SK-N-SH (cell line): ENCODE results near the gene USP46. TPM values are rescaled to one million over a fixed set of nuclear protein-coding genes. Genes with fewer than 3 reads are reported as not detected.

Experiments
- CTCF ChIA-PET: fragments of 300-600, 350-600 bp; formaldehyde crosslinking; extraction: SDS; loops from one replicate; lab custom pipeline; 2021; lab: Yijun Ruan, JAX
- POLR2A ChIA-PET: fragments of 350-600 bp; sonication (Branson Sonifier 250); formaldehyde crosslinking; extraction: SDS; loops from one replicate; lab custom pipeline; 2020; ENCODE audit warnings: antibody characterized with exemption, inconsistent platforms; lab: Yijun Ruan, JAX
- DNase-seq: peaks from one replicate; pipeline ENCODE4 v3.0.0; 2012
- H2AFZ ChIP-seq: fragments of 200-600 bp; sonication (generic); 2 replicates; pipeline ENCODE4 v1.8.1; 2016; ENCODE audit warnings: antibody characterized with exemption, mild to moderate bottlenecking, low read depth
- H3F3A ChIP-seq: fragments of 200-600 bp; sonication (generic); replicated peaks from 2 replicates; pipeline ENCODE3; 2016; ENCODE audit warnings: antibody characterized with exemption, mild to moderate bottlenecking; ENCODE audit not compliant: insufficient read depth
- H3K27ac ChIP-seq, 2 experiments: fragments of 200-500 bp in 1 of 2; fragments of 200-600 bp in 1 of 2; sonication (Bioruptor generic) in 1 of 2; sonication (generic), shearing (Covaris generic) in 1 of 2; 2 replicates each; pipeline versions ENCODE4 v1.5.1 to v1.6.1; 2014 to 2016; ENCODE audit warnings: low read depth in 2 of 2, inconsistent platforms in 1 of 2, low read length in 1 of 2, mild to moderate bottlenecking in 1 of 2, mixed read lengths in 1 of 2
- H3K27me3 ChIP-seq: fragments of 200-600 bp; sonication (generic), shearing (Covaris generic); 2 replicates; pipeline ENCODE4 v1.6.1; 2016; ENCODE audit warnings: mixed run types; ENCODE audit not compliant: insufficient read depth
- H3K36me3 ChIP-seq, 2 experiments: fragments of 200-500 bp in 1 of 2; fragments of 200-600 bp in 1 of 2; sonication (Bioruptor generic) in 1 of 2; sonication (generic) in 1 of 2; replicated peaks in 1 of 2; 2 replicates each; pipeline versions ENCODE3 to v1.5.1; 2014 to 2016; ENCODE audit warnings: low read length in 1 of 2, mild to moderate bottlenecking in 1 of 2; ENCODE audit not compliant: insufficient read depth in 2 of 2, control insufficient read depth in 1 of 2
- H3K4me1 ChIP-seq, 2 experiments: fragments of 200-500 bp in 1 of 2; fragments of 200-600 bp in 1 of 2; sonication (Bioruptor generic) in 1 of 2; sonication (generic), shearing (Covaris generic) in 1 of 2; 2 replicates each; pipeline versions ENCODE4 v1.5.1 to v1.6.1; 2014 to 2016; ENCODE audit warnings: low read depth in 1 of 2, low read length in 1 of 2, mixed run types in 1 of 2; ENCODE audit not compliant: insufficient read depth in 2 of 2, control insufficient read depth in 1 of 2
- H3K4me2 ChIP-seq: fragments of 200-600 bp; sonication (generic), shearing (Covaris generic); 2 replicates; pipeline ENCODE4 v1.6.1; 2017; ENCODE audit warnings: mixed run types
- H3K4me3 ChIP-seq, 2 experiments: fragments of 200-500 bp in 1 of 2; fragments of 200-600 bp in 1 of 2; sonication (Bioruptor generic) in 1 of 2; sonication (generic), shearing (Covaris generic) in 1 of 2; 2 replicates each; pipeline versions ENCODE4 v1.5.1 to v1.8.1; 2014 to 2016; ENCODE audit warnings: low read depth in 2 of 2, inconsistent platforms in 1 of 2, low read length in 1 of 2, mild to moderate bottlenecking in 1 of 2, mixed read lengths in 1 of 2, moderate library complexity in 1 of 2
- H3K79me2 ChIP-seq: fragments of 200-600 bp; sonication (generic); 2 replicates; pipeline ENCODE4 v1.8.1; 2017; ENCODE audit warnings: mild to moderate bottlenecking; ENCODE audit not compliant: insufficient read depth
- H3K9ac ChIP-seq: fragments of 200-600 bp; sonication (generic); 2 replicates; pipeline ENCODE4 v1.6.1; 2017; ENCODE audit warnings: mixed run types
- H3K9me2 ChIP-seq: fragments of 200-600 bp; sonication (generic); 2 replicates; pipeline ENCODE4 v1.6.1; 2017; ENCODE audit warnings: mixed run types
- H3K9me3 ChIP-seq: fragments of 200-600 bp; sonication (generic); 2 replicates; pipeline ENCODE4 v1.6.1; 2017; ENCODE audit warnings: mixed run types, mild to moderate bottlenecking, moderate library complexity
- H4K20me1 ChIP-seq: fragments of 200-600 bp; sonication (generic); 2 replicates; pipeline ENCODE4 v1.6.1; 2017; ENCODE audit warnings: mild to moderate bottlenecking, mixed run types; ENCODE audit not compliant: insufficient read depth
- ELF1 ChIP-seq: IDR thresholded peaks from 2 replicates; pipeline ENCODE4 v1.4.0; 2012
- EZH2phosphoT487 ChIP-seq: fragments of 200-600 bp; sonication (generic); IDR thresholded peaks from 2 replicates; pipeline ENCODE4 v1.6.1; 2017; ENCODE audit warnings: low read depth, mixed run types, mild to moderate bottlenecking, antibody characterized with exemption, moderate library complexity, borderline replicate concordance
- GABPA ChIP-seq: IDR thresholded peaks from 2 replicates; pipeline ENCODE4 v1.4.0; 2012; ENCODE audit warnings: low read depth, mild to moderate bottlenecking
- IRF3 ChIP-seq: fragments of 150-350 bp; IDR thresholded peaks from 2 replicates; pipeline ENCODE4 v1.6.1; 2016; ENCODE audit warnings: mild to moderate bottlenecking, low read depth, low read length
- MEF2A ChIP-seq: IDR thresholded peaks from 2 replicates; pipeline ENCODE4 v1.4.0; 2012; ENCODE audit warnings: low read depth, borderline replicate concordance
- NFIC ChIP-seq: IDR thresholded peaks from 2 replicates; pipeline ENCODE4 v1.4.0; 2012; ENCODE audit warnings: borderline replicate concordance
- POLR2AphosphoS5 ChIP-seq: IDR thresholded peaks from 2 replicates; pipeline ENCODE4 v1.6.1; 2012; ENCODE audit warnings: low read depth, low read length
- RAD21 ChIP-seq: IDR thresholded peaks from 2 replicates; pipeline ENCODE4 v1.6.1; 2012; ENCODE audit warnings: mild to moderate bottlenecking, low read length
- RFX5 ChIP-seq: IDR thresholded peaks from 2 replicates; pipeline ENCODE4 v1.6.1; 2012; ENCODE audit warnings: mild to moderate bottlenecking, improper control_type of control experiment, low read length
- SIN3A ChIP-seq: IDR thresholded peaks from 2 replicates; pipeline ENCODE4 v1.6.1; 2012; ENCODE audit warnings: low read depth, mild to moderate bottlenecking, low read length, moderate library complexity, borderline replicate concordance
- SMC3 ChIP-seq: IDR thresholded peaks from 2 replicates; pipeline ENCODE4 v1.6.1; 2012; ENCODE audit warnings: low read depth, low read length, improper control_type of control experiment
- TAF1 ChIP-seq: IDR thresholded peaks from 2 replicates; pipeline ENCODE4 v1.6.1; 2012; ENCODE audit warnings: low read depth, mild to moderate bottlenecking, low read length, moderate library complexity, borderline replicate concordance
- YY1 ChIP-seq: IDR thresholded peaks from 2 replicates; pipeline ENCODE4 v1.4.0; 2012; ENCODE audit warnings: low read depth, mild to moderate bottlenecking
- ZBTB33 ChIP-seq: IDR thresholded peaks from 2 replicates; pipeline ENCODE4 v1.4.0; 2012; ENCODE audit warnings: low read depth, borderline replicate concordance
- WGBS: methylation state at CpG from one replicate; pipeline ENCODE4 v1.1.6; 2017; ENCODE audit warnings: low lambda C conversion rate; 5-methylcytosine and 5-hydroxymethylcytosine counted together
- polyA plus RNA-seq, 3 experiments: library from polyadenylated mRNA; depleted of rRNA; stranded (reverse); fragments of >200 nt; gene quantifications; 2 replicates each; pipeline ENCODE4 v1.2.3, GENCODE V29; 2012
- TF ChIP-seq, protein P1 (sequence below): IDR thresholded peaks from 2 replicates; pipeline ENCODE4; 2012
- TF ChIP-seq, protein P2 (sequence below): fragments of 200-600 bp; sonication (generic); IDR thresholded peaks from 2 replicates; pipeline ENCODE4 v1.6.1; 2017; ENCODE audit warnings: antibody characterized with exemption, mild to moderate bottlenecking, moderate library complexity
- TF ChIP-seq, protein P3 (sequence below): IDR thresholded peaks from 2 replicates; pipeline ENCODE4 v1.4.0; 2012; ENCODE audit warnings: low read depth, borderline replicate concordance

The USP46 gene
- polyA plus RNA-seq, 1 of the 3 experiments (the other 2 are of a cell fraction) = 4.5 TPM

DNA sequence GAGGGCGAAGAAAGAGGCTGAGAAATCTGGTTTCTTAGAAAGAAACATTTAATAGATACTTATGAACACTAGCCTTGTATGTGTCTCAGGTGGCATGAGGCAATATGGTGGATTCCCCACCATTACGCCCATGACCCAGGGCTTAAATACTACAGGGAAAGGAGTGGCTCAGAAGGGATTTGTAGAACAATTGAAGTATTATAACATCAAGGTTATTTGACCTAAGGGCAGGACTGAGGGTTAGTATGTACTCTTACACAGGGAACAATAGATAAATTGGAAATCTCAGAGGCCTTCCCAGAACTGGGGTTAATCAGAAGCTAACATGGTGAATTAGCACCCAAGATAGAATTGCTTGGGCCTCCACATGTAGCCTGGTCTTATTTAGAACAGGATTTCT, 11.0 kb upstream of the USP46 start:
- TF ChIP-seq ZBTB33 = no peak
- no peak for TF ChIP-seq RAD21
- TF ChIP-seq GABPA = no peak
- TF ChIP-seq YY1 = no peak
- TF ChIP-seq SMC3 = no peak
- no peak for TF ChIP-seq MEF2A
- TF ChIP-seq, protein P1, sequence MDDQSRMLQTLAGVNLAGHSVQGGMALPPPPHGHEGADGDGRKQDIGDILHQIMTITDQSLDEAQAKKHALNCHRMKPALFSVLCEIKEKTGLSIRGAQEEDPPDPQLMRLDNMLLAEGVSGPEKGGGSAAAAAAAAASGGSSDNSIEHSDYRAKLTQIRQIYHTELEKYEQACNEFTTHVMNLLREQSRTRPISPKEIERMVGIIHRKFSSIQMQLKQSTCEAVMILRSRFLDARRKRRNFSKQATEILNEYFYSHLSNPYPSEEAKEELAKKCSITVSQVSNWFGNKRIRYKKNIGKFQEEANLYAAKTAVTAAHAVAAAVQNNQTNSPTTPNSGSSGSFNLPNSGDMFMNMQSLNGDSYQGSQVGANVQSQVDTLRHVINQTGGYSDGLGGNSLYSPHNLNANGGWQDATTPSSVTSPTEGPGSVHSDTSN = no peak
- no peak for TF ChIP-seq POLR2AphosphoS5
- TF ChIP-seq, protein P2, sequence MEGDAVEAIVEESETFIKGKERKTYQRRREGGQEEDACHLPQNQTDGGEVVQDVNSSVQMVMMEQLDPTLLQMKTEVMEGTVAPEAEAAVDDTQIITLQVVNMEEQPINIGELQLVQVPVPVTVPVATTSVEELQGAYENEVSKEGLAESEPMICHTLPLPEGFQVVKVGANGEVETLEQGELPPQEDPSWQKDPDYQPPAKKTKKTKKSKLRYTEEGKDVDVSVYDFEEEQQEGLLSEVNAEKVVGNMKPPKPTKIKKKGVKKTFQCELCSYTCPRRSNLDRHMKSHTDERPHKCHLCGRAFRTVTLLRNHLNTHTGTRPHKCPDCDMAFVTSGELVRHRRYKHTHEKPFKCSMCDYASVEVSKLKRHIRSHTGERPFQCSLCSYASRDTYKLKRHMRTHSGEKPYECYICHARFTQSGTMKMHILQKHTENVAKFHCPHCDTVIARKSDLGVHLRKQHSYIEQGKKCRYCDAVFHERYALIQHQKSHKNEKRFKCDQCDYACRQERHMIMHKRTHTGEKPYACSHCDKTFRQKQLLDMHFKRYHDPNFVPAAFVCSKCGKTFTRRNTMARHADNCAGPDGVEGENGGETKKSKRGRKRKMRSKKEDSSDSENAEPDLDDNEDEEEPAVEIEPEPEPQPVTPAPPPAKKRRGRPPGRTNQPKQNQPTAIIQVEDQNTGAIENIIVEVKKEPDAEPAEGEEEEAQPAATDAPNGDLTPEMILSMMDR = no peak
- no peak for TF ChIP-seq NFIC
- no peak for TF ChIP-seq EZH2phosphoT487
- no peak for TF ChIP-seq IRF3
- TF ChIP-seq, protein P3, sequence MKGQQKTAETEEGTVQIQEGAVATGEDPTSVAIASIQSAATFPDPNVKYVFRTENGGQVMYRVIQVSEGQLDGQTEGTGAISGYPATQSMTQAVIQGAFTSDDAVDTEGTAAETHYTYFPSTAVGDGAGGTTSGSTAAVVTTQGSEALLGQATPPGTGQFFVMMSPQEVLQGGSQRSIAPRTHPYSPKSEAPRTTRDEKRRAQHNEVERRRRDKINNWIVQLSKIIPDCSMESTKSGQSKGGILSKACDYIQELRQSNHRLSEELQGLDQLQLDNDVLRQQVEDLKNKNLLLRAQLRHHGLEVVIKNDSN = no peak
- no peak for TF ChIP-seq ELF1
- no peak for TF ChIP-seq TAF1
- no peak for TF ChIP-seq SIN3A
- no peak for TF ChIP-seq RFX5
- Histone ChIP-seq H3K4me1 (no peaks in the 10 kb centered on the region), H3K27ac (no peak overlapping the region), H4K20me1 (no peaks in the 10 kb centered on the region), H3K9ac (no peak overlapping the region), H3K27me3 (no peaks in the 10 kb centered on the region), H3F3A (no peaks in the 10 kb centered on the region), H3K4me2 (no peak overlapping the region), H3K36me3 (no peaks in the 10 kb centered on the region), H3K4me3 (no peak overlapping the region), H3K79me2 (no peaks in the 10 kb centered on the region), H3K9me2 (no peaks in the 10 kb centered on the region), H2AFZ (no peak overlapping the region), H3K9me3 (no peaks in the 10 kb centered on the region)
- 70% methylated on average over 2 of the region's 2 CpGs for WGBS
- POLR2A ChIA-PET = interaction anchor here (1.0 kb wide), 1 partner anchor 10 kb away, joined by 3 read pairs; no protein-coding TSS in a partner anchor
- CTCF ChIA-PET = interaction anchor here (0.6 to 1.2 kb wide), 2 partner anchors 125 to 509 kb away, joined by 3 to 4 read pairs; no protein-coding TSS in a partner anchor
- DNase-seq = no peak
